Stimulated activated CD8-positive, alpha-beta memory T cell treated with anti-CD3 and anti-CD28 coated beads, Interleukin-7, amount 100 ng/mL, for 48 hours (primary cell): ENCODE results near the gene FRG2.
"Not testable (repeated sequence)": the region's sequence is repeated elsewhere in the genome, so short reads cannot be mapped to it uniquely, and the experiment has no call there.

Experiments
- DNase-seq, 2 donors: peaks; one replicate each; pipeline ENCODE4 v3.0.0-alpha.2; 2020; ENCODE audit warnings: low read depth in 1 of 2; ENCODE audit errors: extremely low read depth in 1 of 2

FRG2 gene

DNA sequence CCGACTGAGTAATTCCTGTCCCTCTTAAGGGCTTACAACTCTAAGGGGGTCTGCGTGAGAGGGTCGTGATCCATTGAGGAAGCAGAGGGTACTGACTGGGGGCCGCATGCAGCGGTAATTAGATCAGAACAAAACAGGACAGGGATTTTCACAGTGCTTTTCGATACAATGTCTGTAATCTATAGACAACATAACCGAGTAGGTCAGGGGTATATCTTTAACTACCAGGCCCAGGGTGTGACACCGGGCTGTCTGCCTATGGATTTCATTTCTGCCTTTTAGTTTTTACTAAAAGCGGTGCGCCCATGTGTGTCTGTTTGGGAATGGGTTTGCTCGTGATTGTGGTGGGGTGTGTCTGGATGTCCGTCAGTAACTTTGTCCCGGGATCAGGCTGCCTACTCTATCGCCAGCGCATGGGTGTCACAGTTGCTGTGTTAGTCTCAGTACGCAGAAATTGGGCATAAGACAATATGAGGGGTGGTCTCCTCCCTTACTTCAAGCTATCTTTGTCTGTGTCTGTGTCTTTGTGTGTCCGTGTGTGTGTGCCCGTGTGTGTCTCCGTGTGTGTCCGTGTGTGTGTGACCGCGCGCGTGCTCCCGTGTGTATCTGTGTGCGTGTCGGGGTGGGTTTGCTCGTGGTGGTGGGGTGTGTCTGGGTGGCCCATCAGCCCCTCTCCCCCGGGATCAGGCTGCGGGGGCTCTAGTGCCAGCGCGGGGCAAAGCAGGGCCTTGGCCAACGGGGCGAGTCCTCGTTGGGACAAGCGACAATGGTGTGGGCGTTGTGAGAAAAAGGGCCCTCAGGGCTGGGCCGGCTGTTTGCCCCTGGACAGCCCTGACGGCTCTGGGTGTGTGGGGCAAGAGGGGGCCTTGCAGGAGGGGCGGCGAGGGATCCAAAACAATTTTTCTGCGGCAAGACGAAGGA, 10.4 kb downstream of the FRG2 start:
- DNase-seq, result no peak

DNA sequence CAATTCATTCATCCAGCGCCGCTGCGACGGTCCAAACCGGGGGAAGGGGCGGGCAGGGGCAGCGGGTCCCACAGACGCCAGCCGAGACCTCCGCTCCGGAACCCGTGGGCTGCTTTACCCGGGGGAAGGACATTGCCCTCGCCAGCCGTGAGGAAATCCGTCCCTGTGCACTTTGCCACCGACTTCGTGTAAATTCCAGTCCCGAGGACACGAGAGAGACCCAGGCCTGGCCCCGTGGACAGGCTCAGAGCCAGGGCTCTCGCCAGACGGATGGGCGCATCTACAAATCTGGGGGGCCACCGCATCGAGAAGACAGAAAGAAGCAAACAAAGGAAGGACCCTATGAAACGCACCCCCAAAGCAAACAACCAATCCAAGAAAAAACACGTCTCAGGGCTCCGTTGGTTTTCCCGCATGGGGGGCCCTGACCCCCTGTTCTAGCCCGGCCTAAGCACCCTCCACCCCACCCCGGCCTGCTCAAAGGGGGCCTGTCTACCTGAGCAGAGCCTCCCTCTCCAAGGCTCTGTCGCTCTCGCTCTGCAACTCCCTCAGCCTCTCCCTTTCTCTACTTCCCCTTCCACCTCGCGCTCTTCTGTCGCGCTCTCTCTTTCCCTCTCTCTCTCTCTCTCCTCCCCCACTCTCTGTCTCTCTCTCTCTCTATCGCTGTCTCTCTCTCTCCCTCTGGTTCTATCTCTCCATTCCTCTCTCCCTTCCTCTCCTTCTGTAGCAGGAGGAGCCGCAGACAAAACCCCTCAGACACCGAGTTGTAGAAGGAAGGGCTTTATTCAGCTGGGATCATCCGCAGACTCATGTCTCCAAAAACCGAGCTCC, 11.3 kb downstream of the FRG2 start:
- DNase-seq, result no peak

DNA sequence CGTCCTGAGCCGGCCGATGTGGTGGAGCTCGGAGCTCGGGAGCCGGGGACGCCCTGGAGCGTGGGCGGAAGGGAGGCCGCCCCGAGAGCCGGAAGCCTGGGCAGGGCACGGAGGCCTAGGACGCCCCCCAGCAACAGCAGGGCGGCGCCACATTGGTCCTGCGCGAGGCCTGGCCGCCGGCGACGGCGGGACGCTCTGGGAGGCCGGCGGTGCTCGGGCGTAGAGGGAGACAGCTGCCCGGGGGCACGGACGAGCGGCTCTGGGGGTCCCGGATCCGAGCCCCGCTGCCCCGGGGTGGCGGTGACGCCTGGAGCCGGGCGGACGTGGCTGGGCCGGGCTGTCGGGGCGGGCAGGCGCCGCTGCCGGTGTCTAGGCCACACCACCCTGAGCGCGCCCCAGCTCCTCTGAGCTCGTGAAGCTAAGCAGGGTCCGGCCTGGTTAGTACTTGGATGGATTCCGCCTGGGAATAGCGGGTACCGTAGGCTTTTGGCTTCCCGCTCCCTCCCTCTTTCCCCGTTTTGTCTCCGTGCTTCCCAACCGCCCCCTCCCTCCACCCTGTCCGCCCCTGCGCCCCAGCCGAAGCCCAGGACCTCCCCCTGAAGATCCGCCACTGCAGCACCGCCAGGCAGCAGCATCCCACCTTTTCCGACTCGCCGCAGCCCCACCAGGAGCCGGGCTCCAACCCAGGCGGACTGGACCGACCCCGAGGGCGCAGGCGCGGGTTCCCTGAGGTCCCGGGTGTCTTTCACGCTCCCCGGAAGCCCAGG, 12.1 kb downstream of the FRG2 start:
- DNase-seq, result no peak

DNA sequence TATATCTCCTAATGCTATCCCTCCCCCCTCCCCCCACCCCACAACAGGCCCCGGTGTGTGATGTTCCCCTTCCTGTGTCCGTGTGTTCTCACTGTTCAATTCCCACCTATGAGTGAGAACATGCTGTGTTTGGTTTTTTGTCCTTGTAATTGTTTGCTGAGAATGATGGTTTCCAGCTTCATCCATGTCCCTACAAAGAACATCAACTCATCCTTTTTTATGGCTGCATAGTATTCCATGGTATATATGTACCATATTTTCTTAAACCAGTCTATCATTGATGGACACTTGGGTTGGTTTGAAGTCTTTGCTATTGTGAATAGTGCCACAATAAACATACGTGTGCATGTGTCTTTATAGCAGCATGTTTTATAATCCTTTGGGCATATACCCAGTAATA, 37.1 kb downstream of the FRG2 start:
- DNase-seq, result not testable (repeated sequence)

DNA sequence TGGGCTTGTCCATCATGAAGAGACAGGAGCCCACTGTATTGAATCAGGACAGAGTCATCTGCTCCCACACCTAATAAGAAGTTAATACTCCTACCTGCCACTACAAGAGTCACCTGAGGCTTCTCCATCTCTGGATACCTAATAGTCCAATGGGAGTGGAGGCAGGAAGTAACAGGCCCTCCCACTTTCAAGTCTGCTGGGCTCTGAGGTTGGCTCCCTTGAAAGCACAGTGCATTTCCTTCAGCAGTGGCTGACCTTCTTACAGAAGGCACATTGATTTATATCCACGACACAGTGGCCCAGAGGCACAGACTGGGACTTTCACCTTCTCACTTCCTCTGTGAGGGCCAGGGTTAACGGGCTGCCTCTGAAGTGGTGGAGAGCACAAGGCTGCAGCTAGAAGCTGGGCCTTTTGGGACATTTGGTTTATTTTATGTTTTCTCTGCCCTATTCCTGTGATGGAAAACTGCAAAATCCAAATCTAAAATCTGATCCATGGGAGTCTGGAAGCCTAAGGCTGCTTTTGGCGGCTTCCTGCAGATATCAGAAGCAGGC, 38.1 kb downstream of the FRG2 start:
- DNase-seq, result no peak

DNA sequence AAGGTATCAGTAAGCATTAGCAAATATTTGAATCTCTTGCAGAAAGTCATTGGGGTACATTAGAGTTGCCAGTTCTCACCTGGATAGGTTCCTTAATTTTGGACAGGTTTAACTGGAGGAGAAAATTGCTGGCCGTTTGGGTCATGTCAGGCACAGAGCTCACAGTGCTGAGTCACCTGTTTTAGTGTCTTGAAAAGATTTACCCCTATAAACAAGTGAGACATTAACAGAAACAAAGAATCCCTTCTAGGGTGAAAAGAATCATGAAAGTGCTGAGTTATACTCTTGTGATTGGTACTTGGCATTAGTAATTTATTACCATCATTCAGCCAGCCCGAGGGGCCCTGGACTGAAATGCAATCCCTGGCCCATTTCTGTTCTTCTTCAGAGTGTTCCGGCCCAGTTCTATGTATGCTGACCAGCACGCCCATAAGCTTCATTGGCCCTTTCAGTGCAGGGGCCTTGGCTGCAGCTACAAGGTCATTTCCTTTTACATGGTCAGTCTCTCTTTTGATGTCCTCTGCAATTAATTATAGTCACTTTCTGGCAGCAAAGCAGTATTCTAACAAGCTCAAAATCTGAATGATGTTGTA, 41.3 kb downstream of the FRG2 start:
- DNase-seq, result not testable (repeated sequence)

DNA sequence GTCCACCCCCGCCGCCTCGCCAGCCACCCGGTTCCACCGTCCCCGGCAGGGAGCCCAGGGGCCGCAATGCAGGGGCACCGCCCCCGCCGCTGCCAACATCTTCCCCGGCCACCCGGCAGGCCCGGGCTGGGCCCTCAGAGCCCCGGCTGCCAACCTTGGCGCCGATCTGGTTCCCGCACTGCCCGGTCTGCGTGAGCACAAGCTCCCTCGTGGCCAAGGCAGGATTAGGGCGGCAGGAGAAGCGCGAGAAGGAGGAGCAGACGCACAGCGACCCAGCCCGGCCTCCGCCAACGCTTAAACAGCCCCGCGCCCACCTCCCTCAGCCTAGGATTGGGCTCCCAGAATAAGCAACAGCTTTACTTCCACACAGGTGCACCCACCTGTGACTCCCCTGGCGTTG, 42.4 kb downstream of the FRG2 start:
- not testable (repeated sequence) for DNase-seq

DNA sequence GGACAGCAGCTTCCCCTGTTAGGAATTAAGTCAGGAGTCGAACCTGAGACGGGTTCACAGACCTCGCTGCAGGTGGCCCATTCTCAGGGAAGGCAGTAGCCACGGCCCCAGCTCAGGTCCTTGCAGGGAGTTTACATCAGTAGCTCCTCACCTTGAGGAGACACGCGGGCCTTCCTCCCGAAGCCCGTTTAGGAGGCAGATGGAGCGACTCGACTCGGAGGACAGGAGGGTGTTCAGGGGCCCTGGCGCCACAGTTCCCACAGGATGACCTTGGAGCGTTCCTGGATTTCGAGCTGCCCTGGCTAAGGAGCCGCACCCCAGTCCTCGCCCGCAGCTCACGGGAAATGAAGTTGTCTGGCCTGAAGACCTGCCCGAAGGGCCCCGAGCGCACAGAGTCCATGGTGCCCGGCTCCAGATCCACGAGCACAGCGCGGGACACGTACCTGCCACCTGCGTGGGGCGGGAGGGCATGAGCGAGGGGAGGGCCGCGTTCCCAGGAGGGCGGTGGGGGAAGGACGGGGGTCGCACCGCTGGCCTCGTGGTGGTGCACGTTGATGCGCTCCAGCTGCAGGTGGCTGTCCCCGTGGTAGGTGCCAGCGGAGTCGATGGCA, 43.0 kb downstream of the FRG2 start:
- not testable (repeated sequence) for DNase-seq

DNA sequence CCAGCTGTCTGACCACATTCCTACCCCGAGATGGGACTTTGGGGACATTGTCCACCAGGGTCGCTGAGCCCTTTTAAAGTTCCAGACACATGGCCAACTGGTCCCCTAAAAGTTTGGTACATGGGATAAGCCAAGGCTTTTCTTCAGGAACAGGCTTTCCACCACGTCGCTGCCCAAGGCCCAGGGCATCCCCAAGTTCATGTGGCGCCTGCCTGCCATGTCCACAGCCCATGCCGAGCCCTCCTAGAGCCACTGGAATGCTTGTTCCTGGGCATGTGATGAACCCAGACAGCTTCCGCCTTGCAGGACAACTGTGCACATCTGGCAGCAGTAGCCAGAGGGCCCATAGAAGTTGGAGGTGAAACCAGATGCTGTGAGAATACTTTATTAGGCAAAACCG, 45.1 kb downstream of the FRG2 start:
- DNase-seq, result no peak

DNA sequence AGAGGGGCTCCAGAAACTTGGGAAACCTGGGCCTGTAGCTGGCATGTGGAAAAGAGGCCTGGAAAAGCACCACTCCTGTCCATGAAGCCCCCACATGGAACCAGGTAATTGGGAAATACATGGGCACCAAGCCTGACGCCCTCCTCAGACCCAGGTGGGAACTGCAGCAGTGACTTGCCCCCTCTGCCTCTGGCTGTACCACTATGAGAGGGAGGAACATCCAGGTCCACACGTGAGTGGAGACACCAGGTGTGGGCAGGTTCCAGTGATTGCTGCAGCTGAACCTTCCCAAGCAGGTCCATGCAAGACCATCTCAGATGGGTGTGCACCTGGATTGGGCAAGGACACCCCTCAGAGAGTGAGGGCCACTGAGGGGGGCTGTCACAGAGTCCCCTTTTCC, 46.8 kb downstream of the FRG2 start:
- not testable (repeated sequence) for DNase-seq

DNA sequence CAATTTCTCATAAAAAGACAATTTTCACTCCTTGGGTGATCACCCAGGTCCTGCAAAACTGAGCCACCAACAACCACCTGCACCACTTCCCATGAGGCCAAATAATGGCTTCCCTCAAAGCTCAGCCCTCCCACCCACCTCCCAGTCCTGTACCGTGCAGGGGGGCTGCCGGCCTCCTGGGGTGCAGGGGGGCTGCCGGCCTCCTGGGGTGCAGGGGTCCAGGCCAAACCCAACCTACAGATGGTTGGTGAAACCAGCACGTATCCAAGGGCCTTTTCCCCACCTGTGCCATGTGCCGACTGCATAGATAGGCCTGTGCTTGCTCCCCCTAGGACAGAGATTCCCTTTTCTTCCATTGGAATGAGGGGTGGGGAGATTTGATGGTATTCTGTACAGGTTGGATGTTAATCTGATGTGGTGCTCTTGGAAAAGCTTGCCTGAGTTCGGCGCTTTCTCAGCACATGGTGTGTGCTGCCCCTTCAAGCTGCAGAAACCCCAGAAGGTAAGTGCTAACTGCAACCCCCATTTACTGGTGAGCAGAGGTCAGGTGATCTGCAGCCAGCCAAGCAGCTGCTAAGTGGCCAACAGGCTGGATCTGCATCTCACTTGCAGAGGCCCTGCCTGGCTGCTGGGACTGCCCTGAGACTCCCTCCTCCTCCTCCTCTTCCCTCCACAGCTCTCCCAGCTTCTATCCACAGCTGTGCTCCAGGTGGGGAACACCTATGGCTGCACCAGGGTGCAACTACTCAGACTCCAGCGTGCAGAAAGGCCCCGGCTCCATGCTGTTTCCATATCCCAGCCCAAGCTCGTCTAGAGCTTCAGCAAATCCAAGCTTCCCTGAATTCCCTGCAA, 47.6 kb downstream of the FRG2 start:
- no peak for DNase-seq
